MM.1S (cell line): ENCODE measurements around the gene GFRA1.

Experiments
- CTCF ChIP-seq: fragments of 300-600 bp; sonication (generic); IDR thresholded peaks from 2 replicates; pipeline ENCODE4 v1.5.1; 2016; ENCODE audit warnings: antibody characterized with exemption, low read length, mixed read lengths
- EZH2 ChIP-seq: fragments of 300-600 bp; sonication (generic); optimal IDR thresholded peaks from 2 replicates; pipeline ENCODE3; 2017; ENCODE audit warnings: low read depth, mild to moderate bottlenecking, antibody characterized with exemption, low read length, mixed read lengths

- TF ChIP-seq EZH2 (no peak), CTCF (no peak)
Measured at GRCh38 chr10:116215651-116216050, 57.4 kb downstream of the GFRA1 start.
